Neural progenitor cell (in vitro differentiated cells): Measurements from ENCODE around the gene PLIN4. TPM values are rescaled to one million over a fixed set of nuclear protein-coding genes. Genes with fewer than 3 reads are reported as not detected.

Experiments
- DNase-seq: peaks from one replicate; pipeline ENCODE4 v3.0.0-alpha.2; 2016; ENCODE audit warnings: low spot score
- H2AFZ ChIP-seq: fragments of 200-600 bp; sonication (generic); replicated peaks from 2 replicates; pipeline ENCODE4 v1.6.1; 2016; ENCODE audit warnings: antibody characterized with exemption
- H3F3A ChIP-seq: fragments of 200-600 bp; sonication (generic); 2 replicates; pipeline ENCODE4 v1.6.1; 2016; ENCODE audit warnings: antibody characterized with exemption, low read depth
- H3K27ac ChIP-seq: fragments of 200-600 bp; sonication (generic); 2 replicates; pipeline ENCODE4 v1.5.1; 2016; ENCODE audit warnings: mild to moderate bottlenecking
- H3K27me3 ChIP-seq: fragments of 200-600 bp; sonication (generic); 2 replicates; pipeline ENCODE4 v1.6.1; 2016; ENCODE audit warnings: mild to moderate bottlenecking, moderate library complexity
- H3K36me3 ChIP-seq: fragments of 200-600 bp; sonication (generic); 2 replicates; pipeline ENCODE4 v1.5.1; 2016
- H3K4me1 ChIP-seq: fragments of 200-600 bp; sonication (generic); 2 replicates; pipeline ENCODE4 v1.6.1; 2016; ENCODE audit warnings: mixed run types
- H3K4me2 ChIP-seq: fragments of 200-600 bp; sonication (generic); 2 replicates; pipeline ENCODE4 v1.6.1; 2016
- H3K4me3 ChIP-seq: fragments of 200-600 bp; sonication (generic); 2 replicates; pipeline ENCODE4 v1.5.1; 2016
- H3K79me2 ChIP-seq: fragments of 200-600 bp; sonication (generic); 2 replicates; pipeline ENCODE4 v1.6.1; 2016; ENCODE audit warnings: low read depth
- H3K9ac ChIP-seq: fragments of 200-600 bp; sonication (generic); 2 replicates; pipeline ENCODE4 v1.6.1; 2016
- H3K9me3 ChIP-seq: fragments of 200-600 bp; sonication (generic); 2 replicates; pipeline ENCODE4 v1.5.1; 2016; ENCODE audit warnings: low read depth
- H4K20me1 ChIP-seq: fragments of 200-600 bp; sonication (generic); 2 replicates; pipeline ENCODE4 v1.6.1; 2016; ENCODE audit warnings: low read depth
- H3K27ac Mint-ChIP-seq: 3 replicates; pipeline ENCODE4 v1.8.0; 2021; ENCODE audit warnings: mixed read lengths
- H3K27me3 Mint-ChIP-seq: 2 replicates; pipeline ENCODE4 v1.8.0; 2022; ENCODE audit warnings: low read depth, mild to moderate bottlenecking, inconsistent platforms, moderate library complexity, mixed read lengths; ENCODE audit not compliant: insufficient read depth
- H3K36me3 Mint-ChIP-seq: 3 replicates; pipeline ENCODE4 v1.8.0; 2021; ENCODE audit warnings: mixed read lengths
- H3K4me1 Mint-ChIP-seq: 3 replicates; pipeline ENCODE4 v1.8.0; 2021; ENCODE audit warnings: mixed read lengths
- H3K4me3 Mint-ChIP-seq: 3 replicates; pipeline ENCODE4 v1.8.0; 2021; ENCODE audit warnings: mild to moderate bottlenecking, moderate library complexity, mixed read lengths
- H3K9me3 Mint-ChIP-seq: 3 replicates; pipeline ENCODE4 v1.8.0; 2020; ENCODE audit warnings: mixed read lengths
- CTCF ChIP-seq: fragments of 200-600 bp; sonication (generic); IDR thresholded peaks from 2 replicates; pipeline ENCODE4 v1.5.1; 2017; ENCODE audit warnings: antibody characterized with exemption, mild to moderate bottlenecking
- EZH2 ChIP-seq: fragments of 200-600 bp; sonication (generic); IDR thresholded peaks from 2 replicates; pipeline ENCODE4 v1.6.1; 2017; ENCODE audit warnings: antibody characterized with exemption, mild to moderate bottlenecking, moderate library complexity
- EZH2phosphoT487 ChIP-seq: fragments of 200-600 bp; sonication (generic); IDR thresholded peaks from 2 replicates; pipeline ENCODE4 v1.6.1; 2017; ENCODE audit warnings: antibody characterized with exemption
- total RNA-seq: library from RNA; depleted of rRNA; stranded (reverse); fragments of >200 nt; gene quantifications from 2 replicates; pipeline ENCODE4 v1.2.3, GENCODE V29; 2015; ENCODE audit warnings: low replicate concordance

Gene PLIN4
- total RNA-seq, 1 donor from 2014 or later = not detected

- peaks cover 11% of the 10 kb centered on the region for H3K4me1 ChIP-seq
- H3K27ac ChIP-seq = no peak overlapping the region
- no peak overlapping the region for H3K4me2 ChIP-seq
- Mint-ChIP-seq H3K27ac (peak overlapping the region; percentile 40), H3K27me3 (peaks cover 17% of the 10 kb centered on the region), H3K4me1 (no peaks in the 10 kb centered on the region), H3K36me3 (peaks cover 9% of the 10 kb centered on the region), H3K9me3 (no peaks in the 10 kb centered on the region), H3K4me3 (peak overlapping the region; percentile 30)
- H3K27me3 ChIP-seq = no peaks in the 10 kb centered on the region
- H2AFZ ChIP-seq = no peak overlapping the region
- no peak for TF ChIP-seq CTCF
- TF ChIP-seq EZH2 = no peak
- no peak for TF ChIP-seq EZH2phosphoT487
- no peaks in the 10 kb centered on the region for H3F3A ChIP-seq
- DNase-seq = no peak
- H3K79me2 ChIP-seq = no peaks in the 10 kb centered on the region
- peaks cover 22% of the 10 kb centered on the region for H4K20me1 ChIP-seq
- H3K9me3 ChIP-seq = no peaks in the 10 kb centered on the region
- H3K36me3 ChIP-seq = no peaks in the 10 kb centered on the region
- no peak overlapping the region for H3K4me3 ChIP-seq
- no peak overlapping the region for H3K9ac ChIP-seq
Observed at GRCh38 chr19:4506449-4507149, 11.7 kb downstream of the PLIN4 start.

GRCh38 chr19:4505570-4506448 lies 12.5 kb downstream of the PLIN4 start:
- no peak overlapping the region for H3K27ac ChIP-seq
- no peaks in the 10 kb centered on the region for H3F3A ChIP-seq
- H4K20me1 ChIP-seq = peaks cover 22% of the 10 kb centered on the region
- Mint-ChIP-seq H3K9me3 (no peaks in the 10 kb centered on the region), H3K27ac (peak overlapping the region; percentile 50), H3K4me1 (no peaks in the 10 kb centered on the region), H3K36me3 (peaks cover 9% of the 10 kb centered on the region), H3K27me3 (peaks cover 15% of the 10 kb centered on the region), H3K4me3 (peak overlapping the region; percentile 30)
- no peaks in the 10 kb centered on the region for H3K27me3 ChIP-seq
- no peak overlapping the region for H3K9ac ChIP-seq
- no peaks in the 10 kb centered on the region for H3K79me2 ChIP-seq
- H3K4me1 ChIP-seq = peaks cover 11% of the 10 kb centered on the region
- H3K36me3 ChIP-seq = no peaks in the 10 kb centered on the region
- H3K4me3 ChIP-seq = no peak overlapping the region
- DNase-seq = no peak
- no peak for TF ChIP-seq EZH2phosphoT487
- TF ChIP-seq EZH2 = no peak
- no peak for TF ChIP-seq CTCF
- H3K4me2 ChIP-seq = no peak overlapping the region
- no peak overlapping the region for H2AFZ ChIP-seq
- H3K9me3 ChIP-seq = no peaks in the 10 kb centered on the region

- Histone ChIP-seq H3K9ac (no peak overlapping the region), H3K27ac (no peak overlapping the region), H3K27me3 (no peaks in the 10 kb centered on the region), H4K20me1 (peaks cover 22% of the 10 kb centered on the region), H3K36me3 (no peaks in the 10 kb centered on the region), H3K79me2 (no peaks in the 10 kb centered on the region), H3F3A (no peaks in the 10 kb centered on the region), H3K4me3 (no peak overlapping the region), H2AFZ (no peak overlapping the region), H3K9me3 (no peaks in the 10 kb centered on the region), H3K4me2 (no peak overlapping the region), H3K4me1 (peaks cover 11% of the 10 kb centered on the region)
- H3K27me3 Mint-ChIP-seq = peaks cover 15% of the 10 kb centered on the region
- H3K36me3 Mint-ChIP-seq = peaks cover 9% of the 10 kb centered on the region
- no peak for TF ChIP-seq EZH2
- TF ChIP-seq CTCF = no peak
- TF ChIP-seq EZH2phosphoT487 = no peak
- no peak for DNase-seq
- H3K4me1 Mint-ChIP-seq = no peaks in the 10 kb centered on the region
- H3K27ac Mint-ChIP-seq = no peak overlapping the region
- H3K4me3 Mint-ChIP-seq = no peak overlapping the region
- no peaks in the 10 kb centered on the region for H3K9me3 Mint-ChIP-seq
Observed at GRCh38 chr19:4504891-4505569, 13.3 kb downstream of the PLIN4 start.
